Embryonic facial prominence (tissue), 1 donor: ENCODE data around the gene SAXO1.
"Not testable (repeated sequence)": the region's sequence is repeated elsewhere in the genome, so short reads cannot be mapped to it uniquely, and the experiment has no call there.

Experiments used
- DNase-seq: peaks from one replicate; pipeline ENCODE4 v3.0.0-alpha.2; 2016; ENCODE audit errors: extremely low spot score

Gene SAXO1, protein sequence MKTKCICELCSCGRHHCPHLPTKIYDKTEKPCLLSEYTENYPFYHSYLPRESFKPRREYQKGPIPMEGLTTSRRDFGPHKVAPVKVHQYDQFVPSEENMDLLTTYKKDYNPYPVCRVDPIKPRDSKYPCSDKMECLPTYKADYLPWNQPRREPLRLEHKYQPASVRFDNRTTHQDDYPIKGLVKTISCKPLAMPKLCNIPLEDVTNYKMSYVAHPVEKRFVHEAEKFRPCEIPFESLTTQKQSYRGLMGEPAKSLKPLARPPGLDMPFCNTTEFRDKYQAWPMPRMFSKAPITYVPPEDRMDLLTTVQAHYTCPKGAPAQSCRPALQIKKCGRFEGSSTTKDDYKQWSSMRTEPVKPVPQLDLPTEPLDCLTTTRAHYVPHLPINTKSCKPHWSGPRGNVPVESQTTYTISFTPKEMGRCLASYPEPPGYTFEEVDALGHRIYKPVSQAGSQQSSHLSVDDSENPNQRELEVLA

DNA sequence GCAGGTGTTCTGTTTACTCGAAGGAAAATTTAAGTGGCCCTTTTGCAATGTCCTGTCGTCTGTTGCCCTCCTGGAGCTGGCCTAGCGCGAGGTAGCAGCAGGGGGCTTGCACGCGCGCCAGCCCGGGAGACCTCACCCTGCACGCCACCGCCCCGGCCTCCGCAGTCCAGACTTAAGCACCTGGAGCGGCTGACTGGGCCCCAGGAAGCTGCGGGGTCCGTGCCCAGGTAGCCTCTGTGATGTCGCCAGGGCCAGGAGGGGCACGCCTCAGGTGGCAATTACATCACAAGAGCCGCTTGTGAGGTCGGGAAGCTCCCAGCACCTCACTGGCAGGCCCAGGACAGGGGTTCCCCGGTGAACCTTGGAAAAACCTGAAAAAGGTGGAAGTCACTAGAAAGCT, at the start of gene SAXO1:
SAXO1 (minus strand) TSS at position 195 of the 400 bp plus-strand sequence. CDS start 301 bp downstream, outside the sequence.
- no peak for DNase-seq

DNA sequence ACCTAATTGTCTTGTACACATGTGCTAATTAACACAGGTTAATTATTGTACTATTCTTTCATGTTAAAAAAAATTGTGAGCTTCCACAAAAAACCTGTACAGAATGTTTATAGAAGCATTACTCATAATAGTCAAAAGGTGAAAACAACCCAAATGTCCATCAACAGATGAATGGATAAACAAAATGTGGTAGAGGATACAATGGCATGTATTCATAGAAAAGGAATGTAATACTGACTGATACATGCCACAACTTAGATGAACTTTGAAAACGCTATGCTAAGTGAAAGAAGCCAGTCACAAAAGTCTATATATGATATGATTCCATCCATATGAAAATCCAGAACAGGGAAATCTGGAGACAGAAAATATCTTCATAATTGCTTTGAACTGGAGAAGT, 41.8 kb upstream of the SAXO1 start:
- DNase-seq = no peak

DNA sequence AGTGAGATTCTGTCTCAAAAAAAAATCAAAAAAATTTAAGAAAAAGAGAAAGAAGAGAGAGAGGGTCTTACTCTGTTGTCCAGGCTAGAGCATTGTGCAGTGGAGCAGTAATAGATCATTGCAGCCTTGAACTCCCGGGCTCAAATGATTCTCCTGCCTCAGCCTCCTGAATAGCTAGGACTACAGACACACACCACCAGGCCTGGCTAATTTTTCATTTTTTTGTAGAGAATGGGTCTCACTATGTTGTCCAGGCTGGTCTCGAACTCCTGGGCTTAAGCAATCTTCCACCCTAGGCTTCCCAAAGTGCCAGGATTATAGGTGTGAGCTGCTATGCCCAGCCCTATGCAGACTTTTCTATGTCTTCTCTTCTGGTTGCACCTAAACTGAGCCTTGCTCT, 41.2 kb upstream of the SAXO1 start:
- DNase-seq = no peak

DNA sequence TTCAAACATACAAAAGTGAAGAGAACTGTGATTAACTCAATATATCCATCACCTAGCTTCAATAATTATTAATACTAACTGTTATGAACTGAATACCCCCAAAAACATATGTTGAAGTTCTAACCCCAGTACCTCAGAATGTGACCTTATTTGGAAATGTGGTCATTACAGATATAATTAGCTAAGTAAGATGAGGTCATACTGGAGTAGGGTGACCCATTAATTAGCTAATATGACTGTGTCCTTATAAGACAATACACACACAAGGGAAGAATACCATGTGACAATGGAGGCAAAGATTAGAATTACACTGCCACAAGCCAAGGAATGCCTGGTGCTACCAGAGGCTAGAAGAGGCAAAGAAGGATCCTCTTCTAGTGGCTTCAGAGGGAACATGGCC, 24.0 kb upstream of the SAXO1 start:
- DNase-seq = no peak

DNA sequence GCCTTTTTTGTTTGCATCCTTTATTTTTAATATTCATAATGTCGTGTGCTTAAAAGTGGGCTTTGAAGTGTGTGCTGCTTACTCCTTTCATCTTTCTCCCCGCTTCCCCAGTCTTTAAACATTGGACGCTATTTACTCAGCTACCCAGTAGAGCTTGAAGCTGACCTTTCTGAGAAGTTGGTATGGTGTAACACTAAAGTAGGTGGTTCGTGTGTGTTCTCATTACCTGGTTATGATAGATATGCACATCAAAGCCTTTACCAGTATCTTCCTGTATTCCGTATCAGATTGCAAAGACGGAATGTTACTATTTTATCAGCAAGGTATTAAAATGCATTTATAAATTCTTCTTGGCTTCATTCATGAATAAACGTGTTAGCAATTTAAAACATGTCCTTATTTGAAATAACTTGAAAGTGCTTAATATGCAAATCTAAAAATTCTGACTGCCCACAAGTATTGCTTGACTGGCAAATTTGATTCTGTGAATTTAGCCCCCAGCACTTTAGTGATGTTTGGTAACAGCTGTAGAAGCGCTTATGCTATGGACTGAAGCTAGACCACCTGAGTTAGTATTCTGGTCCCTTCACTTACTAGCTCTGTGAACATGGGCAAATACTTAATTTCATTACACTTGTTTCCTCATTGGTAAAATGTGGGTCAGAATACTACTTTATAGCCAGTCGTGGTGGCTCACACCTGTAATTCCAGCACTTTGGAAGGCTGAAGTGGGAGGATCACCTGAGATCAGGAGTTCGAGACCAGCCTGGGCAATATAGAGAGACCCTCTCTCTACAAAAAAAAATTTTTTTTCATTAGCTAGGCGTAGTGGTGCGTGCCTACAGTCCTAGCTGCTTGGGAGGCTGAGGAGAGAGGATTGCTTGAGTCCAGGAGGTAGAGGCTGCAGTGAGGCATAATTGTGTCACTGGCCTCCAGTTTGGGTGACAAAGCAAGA, 17.9 kb upstream of the SAXO1 start:
- no peak for DNase-seq

DNA sequence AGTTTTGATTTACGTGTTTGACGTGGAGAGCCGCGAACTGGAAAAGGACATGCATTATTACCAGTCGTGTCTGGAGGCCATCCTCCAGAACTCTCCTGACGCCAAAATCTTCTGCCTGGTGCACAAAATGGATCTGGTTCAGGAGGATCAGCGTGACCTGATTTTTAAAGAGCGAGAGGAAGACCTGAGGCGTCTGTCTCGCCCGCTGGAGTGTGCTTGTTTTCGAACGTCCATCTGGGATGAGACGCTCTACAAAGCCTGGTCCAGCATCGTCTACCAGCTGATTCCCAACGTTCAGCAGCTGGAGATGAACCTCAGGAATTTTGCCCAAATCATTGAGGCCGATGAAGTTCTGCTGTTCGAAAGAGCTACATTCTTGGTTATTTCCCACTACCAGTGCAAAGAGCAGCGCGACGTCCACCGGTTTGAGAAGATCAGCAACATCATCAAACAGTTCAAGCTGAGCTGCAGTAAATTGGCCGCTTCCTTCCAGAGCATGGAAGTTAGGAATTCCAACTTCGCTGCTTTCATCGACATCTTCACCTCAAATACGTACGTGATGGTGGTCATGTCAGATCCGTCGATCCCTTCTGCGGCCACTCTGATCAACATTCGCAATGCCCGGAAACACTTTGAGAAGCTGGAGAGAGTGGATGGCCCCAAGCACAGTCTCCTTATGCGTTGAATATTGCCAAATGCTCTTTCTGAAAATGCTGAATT, 17.1 kb upstream of the SAXO1 start:
- DNase-seq = no peak

DNA sequence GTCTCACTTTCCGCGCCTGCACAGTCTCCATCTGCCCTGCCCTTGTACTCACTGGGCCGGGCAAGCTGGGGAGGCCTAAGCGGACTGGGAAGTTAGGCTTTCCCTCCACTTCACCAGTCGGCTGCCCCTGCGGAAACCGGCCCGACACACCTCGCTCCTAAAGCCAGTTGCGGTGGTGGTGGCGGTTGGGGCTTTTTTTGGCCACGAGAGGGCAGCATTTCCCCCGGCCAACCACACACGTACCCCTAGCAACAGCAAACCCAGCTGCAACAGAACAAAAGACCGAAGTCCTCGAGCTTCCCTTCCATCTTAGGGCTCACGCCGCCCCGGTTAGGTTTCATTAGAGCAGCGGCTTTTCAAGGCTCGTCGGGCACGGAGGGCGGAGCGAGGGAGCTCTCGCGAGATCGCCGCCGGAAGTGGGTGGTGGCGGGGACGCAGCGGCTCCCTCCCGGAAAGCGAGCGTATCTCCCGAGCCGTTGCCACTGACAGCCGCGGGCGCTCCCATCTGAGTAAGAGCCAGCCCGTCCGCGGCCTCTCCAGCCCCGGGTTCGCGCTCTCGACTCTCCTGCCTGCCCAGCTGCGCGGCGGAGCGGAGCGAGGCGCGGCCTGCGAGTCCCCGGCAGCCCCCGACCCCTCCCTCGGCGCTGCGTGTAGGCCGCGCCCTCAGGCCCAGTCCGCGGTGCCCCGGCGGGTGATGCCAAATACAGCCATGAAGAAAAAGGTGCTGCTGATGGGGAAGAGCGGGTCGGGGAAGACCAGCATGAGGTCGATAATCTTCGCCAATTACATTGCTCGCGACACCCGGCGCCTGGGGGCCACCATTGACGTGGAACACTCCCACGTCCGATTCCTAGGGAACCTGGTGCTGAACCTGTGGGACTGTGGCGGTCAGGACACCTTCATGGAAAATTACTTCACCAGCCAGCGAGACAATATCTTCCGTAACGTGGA, 16.2 kb upstream of the SAXO1 start, which contains the start of gene RRAGA:
RRAGA (plus strand) TSS at position 462 of the 951 bp plus-strand sequence; CDS start at position 695, 233 bp downstream.
- DNase-seq = peak; percentile 94

DNA sequence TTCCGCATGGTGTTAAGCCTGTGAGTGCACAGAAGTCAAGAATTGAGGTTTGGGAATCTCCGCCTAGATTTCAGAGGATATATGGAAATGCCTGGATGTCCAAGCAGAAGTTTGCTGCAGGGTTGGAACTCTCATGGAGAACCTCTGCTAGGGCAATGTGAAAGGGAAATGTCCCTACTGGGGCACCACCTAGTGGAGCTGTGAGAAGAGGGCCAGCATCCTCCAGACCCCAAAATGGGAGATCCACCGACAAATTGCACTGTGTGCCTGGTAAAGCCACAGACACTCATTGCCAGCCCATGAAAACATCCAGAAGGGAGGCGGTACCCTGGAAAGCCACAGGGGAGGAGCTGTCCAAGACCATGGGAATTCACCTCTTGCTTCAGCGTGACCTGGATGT, 3.6 kb upstream of the SAXO1 start:
- no peak for DNase-seq

DNA sequence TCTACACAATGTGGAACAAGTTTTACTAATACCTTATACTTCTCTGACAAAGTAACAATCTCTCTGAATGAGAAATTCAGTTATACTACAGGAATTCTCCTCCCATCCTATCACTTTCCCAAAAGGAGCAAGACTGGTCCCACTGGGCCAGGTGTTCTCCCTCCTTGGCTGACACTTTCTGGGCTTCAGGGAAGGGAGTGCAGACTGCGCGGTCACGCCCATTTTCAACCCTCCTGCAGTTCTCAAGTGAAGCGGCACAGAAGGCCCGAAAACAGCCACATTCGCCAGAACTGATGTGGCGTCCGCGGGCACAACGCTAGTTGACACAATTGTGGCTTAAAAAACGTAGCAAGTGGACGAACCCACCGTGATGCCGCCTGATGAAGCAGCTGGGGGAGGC, 603 bp downstream of the SAXO1 start:
- no peak for DNase-seq

DNA sequence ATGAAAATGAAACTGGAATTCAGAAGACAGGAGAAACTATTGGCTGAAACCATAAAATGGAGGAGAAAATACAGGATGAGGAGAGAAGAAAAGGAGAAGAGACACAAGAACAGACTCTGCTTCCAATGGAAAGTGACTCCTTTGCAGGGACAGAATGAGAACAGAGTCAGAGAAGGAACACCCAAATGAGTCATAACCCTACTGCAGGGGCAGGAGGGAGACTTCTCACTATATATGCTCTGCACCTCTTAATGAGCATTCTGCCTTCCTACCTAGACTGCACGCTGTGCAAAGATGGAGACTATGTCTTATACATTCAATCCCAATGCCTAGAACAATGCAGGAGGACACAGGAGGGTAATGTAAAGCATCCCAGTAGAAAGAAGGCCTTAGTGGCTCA, 2.1 kb downstream of the SAXO1 start:
- DNase-seq = no peak

DNA sequence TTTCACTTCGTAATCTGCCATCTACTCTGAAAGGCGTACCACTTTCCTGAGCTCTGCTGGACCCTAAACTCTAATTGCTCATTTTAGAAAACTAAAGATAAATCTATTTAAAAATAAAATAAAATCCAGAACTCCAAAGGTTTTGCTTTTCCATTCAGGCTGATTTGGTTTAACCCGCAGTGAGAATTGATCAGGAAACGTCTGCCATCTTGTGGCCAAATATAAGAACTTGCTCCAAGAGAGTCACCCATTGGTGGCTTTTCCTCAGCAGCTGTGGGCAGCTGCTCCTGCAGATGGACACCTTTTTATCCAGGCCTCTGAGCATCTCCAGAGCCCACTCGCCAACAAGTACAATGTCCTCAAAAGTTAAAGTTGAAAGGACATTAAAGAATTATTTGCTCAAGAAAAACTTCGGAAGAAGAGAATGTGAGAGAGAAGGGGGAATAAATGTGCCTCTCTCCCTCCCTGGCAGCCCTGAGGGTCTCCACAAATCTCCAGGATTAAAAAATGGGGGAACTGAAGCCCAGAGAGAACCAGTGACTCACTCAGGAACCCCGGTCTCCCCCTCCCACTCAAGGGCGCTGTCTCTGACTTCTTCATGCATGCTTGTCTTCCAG, 4.1 kb downstream of the SAXO1 start:
- peak; percentile 68 for DNase-seq

DNA sequence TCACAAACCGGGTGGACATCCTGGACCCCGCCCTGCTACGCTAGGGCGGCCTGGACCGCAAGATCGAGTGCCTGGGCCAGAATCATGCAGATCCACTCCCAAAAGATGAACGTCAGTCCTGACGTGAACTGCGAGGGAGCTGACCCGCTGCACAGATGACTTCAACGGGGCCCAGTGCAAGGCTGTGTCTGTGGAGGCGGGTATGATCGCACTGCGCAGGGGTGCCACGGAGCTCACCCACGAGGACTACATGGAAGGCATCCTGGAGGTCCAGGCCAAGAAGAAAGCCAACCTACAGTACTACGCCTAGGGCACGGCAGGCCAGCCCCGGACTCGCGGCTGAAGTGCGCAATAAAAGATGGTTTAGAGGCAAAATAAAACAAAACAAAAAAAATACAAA, 5.2 kb downstream of the SAXO1 start:
- DNase-seq = no peak

DNA sequence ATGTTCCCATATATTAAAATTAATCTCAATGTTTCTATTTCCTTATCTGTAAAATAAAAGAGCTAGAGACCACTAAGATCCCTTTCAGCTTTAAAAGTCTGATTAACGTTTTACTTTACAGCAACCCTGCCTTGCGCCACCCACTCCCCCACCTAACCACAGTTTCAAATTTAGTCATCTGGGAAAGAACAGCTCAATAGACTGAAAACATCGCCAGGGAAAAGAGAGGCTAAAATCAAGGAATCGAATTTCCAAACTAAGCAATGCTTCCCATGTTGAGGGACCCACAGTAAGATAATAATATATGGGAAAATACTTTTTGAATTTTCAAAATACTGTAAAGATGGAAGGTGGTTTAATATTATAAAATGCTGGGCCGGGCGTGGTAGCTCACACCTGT, 6.6 kb downstream of the SAXO1 start:
- no peak for DNase-seq

DNA sequence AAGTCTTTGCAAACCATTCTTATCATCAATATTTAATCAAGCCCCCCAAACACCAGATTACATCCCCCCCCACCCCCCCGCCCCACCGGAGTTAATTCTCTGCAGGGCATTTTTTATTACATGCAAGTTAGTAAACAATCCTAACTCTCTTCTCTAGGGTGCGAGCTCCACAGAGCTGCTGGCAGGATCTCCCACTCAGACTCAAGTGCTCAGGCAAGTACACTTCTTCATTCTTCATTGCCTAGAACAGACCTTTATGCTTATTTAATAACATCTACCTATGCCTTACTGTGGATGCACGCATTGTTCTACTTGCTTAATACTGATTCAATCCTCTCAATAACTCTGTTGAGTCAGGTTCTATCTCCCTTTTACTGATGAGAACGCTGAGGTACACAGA, 9.9 kb downstream of the SAXO1 start:
- no peak for DNase-seq

DNA sequence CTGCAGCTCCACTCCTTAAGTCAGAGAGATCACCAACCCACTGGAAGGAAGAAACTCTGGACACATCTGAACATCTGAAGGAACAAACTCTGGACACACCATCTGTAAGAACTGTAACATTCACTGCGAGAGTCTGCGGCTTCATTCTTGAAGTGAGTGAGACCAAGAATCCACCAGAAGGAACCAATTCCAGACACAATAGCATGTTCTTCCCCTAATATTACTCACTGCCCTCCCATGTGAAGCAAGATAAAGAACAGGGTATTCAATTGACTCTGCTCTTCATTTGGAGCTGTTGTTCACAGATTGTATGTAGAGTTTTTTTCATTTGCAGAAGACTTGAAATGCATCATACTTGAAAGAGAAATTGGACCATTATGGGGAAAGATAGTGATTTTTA, 10.8 kb downstream of the SAXO1 start:
- no peak for DNase-seq

DNA sequence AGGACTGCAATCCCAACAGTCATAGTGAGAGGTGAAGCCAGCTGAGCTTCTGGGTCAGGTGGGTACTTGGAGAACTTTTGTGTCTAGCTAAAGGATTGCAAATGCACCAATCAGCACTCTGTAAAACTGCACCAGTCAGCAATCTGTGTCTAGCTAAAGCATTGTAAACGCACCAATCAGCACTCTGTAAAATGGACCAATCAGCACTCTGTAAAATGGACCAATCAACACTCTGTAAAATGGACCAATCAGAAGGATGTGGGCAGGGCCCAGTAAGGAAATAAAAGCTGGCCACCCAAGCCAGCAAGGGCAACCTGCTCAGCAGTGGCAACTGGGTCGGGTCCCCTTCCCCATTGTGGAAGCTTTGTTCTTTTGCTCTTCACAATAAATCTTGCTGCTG, 11.4 kb downstream of the SAXO1 start:
- not testable (repeated sequence) for DNase-seq

DNA sequence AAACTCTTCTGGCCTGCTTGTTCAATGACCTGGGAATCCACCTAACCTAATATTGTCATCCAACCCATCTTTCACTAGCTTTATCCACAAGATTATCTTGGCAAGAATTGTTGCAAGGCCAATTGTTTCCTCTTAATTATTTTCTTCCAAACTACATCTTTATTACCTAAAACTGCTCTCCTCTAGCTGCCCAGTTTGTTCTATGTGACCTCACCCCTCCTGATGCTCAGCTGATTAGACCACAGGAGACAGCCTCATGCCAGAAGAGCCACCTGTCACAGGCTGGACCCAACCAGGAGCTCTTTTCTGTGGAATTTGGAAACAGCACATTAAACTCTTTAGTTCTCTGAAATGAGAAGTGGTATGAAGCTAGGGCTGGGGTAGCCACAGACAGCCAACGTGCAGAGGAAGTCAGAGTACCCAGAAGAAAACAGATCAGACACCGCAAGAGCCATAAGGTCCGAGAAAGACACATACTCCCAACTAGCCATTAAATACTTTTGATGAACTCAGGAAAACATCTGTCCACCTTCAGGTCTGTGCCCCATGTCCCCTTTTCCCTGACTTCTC, 12.0 kb downstream of the SAXO1 start:
- DNase-seq = no peak

DNA sequence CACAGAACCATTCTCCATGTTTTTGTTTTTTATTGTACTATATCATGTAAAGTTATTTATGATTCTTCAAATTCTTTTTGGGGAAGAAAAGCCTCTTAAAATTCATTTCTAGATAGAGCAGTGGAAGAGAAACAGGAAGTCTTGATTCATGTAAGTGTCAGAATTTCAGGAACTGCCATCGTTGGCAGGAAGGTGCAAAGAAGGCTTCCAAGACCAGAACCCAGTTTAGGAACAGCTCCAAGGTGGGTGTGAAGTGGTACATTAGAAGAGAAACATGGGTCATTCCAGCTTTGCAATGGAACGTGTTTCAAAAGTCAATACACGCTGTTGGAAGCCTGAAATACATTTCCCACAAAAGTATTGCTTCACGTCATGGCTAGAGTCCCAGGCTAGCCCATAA, 14.8 kb downstream of the SAXO1 start:
- DNase-seq = no peak

DNA sequence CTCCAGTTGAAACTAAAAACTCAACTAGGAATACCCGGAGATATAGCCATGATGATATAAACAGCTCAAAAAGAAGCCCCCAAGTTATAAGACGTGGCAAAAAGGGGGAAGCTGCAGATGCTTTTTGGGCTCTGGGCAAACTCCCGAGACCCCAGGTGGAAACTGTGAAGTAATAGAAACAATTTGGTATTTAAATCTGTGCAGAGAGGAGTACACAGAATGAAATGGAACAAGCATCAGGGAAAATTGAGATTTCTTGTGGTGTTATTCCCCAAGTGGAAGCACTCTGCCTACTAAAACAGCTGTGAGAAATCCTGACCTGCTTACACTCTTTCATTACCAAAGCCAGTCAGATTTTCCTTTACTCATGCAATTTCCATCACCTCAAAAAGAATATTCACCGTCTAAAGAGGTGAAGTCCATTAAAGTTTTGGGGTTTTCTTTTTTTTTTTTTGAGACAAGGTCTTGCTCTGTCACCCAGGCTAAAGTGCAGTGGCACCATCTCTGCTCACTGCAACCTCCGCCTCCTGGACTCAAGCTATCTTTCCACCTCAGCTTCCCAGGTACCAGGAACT, 23.5 kb downstream of the SAXO1 start:
- DNase-seq = no peak

DNA sequence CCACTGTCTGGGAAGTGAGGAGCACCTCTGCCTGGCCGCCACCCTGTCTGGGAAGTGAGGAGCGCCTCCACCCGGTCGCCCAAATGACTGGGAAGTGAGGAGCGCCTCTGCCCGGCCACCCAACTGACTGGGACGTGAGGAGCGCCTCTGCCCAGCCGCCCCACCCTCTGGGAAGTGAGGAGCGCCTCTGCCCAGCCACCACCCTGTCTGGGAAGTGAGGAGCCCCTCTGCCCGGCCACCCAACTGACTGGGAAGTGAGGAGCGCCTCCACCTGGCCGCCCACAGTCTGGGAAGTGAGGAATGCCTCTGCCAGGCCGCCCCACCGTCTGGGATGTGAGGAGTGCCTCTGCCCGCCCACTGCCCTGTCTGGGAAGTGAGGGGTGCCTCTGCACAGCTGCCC, 32.9 kb downstream of the SAXO1 start:
- no peak for DNase-seq
